ENCODE measurements around the gene ZNF488. TPM values are rescaled to one million over a fixed set of nuclear protein-coding genes. Genes with fewer than 3 reads are reported as not detected.

ZNF488 gene
- total RNA-seq, 1 donor from 2014 or later, result not detected

DNA sequence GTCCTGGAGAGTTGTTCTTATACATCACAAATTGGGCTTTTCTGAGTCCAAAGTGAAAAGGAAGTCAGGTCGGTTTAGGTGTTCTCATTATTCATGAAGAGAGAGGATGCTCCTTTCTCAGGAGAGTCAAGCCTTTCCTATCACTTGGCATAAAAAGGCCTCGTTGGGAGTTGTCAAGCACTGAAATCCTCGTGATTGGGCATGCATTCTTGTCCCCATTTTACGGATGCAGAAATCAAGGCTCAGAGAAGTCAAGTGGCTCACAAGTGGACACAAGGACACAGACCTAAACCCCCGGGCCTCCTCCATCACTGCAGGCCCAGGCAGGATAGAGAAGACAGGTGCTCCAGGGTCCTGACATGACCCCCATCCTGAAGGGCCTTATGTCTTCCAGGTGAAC, 27.4 kb downstream of the ZNF488 start:
- ATAC-seq (ENCODE audit: low read depth) (no peak), DNase-seq (no peak)
- H3K27ac Mint-ChIP-seq, result no peak overlapping the region
- no peaks in the 10 kb centered on the region for H3K27me3 Mint-ChIP-seq
- H3K4me1 Mint-ChIP-seq, result no peaks in the 10 kb centered on the region
- ChIA-PET CTCF (no interaction called here), POLR2A (no interaction called here)
- TF ChIP-seq, protein P1, sequence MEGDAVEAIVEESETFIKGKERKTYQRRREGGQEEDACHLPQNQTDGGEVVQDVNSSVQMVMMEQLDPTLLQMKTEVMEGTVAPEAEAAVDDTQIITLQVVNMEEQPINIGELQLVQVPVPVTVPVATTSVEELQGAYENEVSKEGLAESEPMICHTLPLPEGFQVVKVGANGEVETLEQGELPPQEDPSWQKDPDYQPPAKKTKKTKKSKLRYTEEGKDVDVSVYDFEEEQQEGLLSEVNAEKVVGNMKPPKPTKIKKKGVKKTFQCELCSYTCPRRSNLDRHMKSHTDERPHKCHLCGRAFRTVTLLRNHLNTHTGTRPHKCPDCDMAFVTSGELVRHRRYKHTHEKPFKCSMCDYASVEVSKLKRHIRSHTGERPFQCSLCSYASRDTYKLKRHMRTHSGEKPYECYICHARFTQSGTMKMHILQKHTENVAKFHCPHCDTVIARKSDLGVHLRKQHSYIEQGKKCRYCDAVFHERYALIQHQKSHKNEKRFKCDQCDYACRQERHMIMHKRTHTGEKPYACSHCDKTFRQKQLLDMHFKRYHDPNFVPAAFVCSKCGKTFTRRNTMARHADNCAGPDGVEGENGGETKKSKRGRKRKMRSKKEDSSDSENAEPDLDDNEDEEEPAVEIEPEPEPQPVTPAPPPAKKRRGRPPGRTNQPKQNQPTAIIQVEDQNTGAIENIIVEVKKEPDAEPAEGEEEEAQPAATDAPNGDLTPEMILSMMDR (IDR thresholded peaks at IDR 0.05), result no peak
- H3K36me3 Mint-ChIP-seq (ENCODE audit: low read depth), result no peaks in the 10 kb centered on the region
- intact Hi-C loops (cut with micrococcal nuclease), result no loop called here
- no peaks in the 10 kb centered on the region for H3K9me3 Mint-ChIP-seq
- H3K4me3 Mint-ChIP-seq, result no peak overlapping the region

- H3K9me3 Mint-ChIP-seq, result no peaks in the 10 kb centered on the region
- no peaks in the 10 kb centered on the region for H3K4me1 Mint-ChIP-seq
- no peaks in the 10 kb centered on the region for H3K36me3 Mint-ChIP-seq (ENCODE audit: low read depth)
- TF ChIP-seq, protein P1 (IDR thresholded peaks at IDR 0.05), result no peak
- no peaks in the 10 kb centered on the region for H3K27me3 Mint-ChIP-seq
- intact Hi-C loops (cut with micrococcal nuclease), result no loop called here
- ATAC-seq (ENCODE audit: low read depth), result no peak
- H3K27ac Mint-ChIP-seq, result no peak overlapping the region
- no peak for DNase-seq
- ChIA-PET POLR2A (no interaction called here), CTCF (no interaction called here)
- H3K4me3 Mint-ChIP-seq, result no peak overlapping the region
Observed at GRCh38 chr10:47354900-47355299, 29.2 kb downstream of the ZNF488 start.

GRCh38 chr10:47354165-47354564, 29.9 kb downstream of the ZNF488 start:
- Mint-ChIP-seq H3K27ac (no peak overlapping the region), H3K27me3 (no peaks in the 10 kb centered on the region), H3K36me3 (ENCODE audit: low read depth) (no peaks in the 10 kb centered on the region), H3K4me3 (no peak overlapping the region), H3K9me3 (no peaks in the 10 kb centered on the region), H3K4me1 (no peaks in the 10 kb centered on the region)
- POLR2A ChIA-PET, result no interaction called here
- intact Hi-C loops (cut with micrococcal nuclease), result no loop called here
- TF ChIP-seq, protein P1 (IDR thresholded peaks at IDR 0.05), result no peak
- no peak for DNase-seq
- no peak for ATAC-seq (ENCODE audit: low read depth)
- CTCF ChIA-PET, result no interaction called here

DNA sequence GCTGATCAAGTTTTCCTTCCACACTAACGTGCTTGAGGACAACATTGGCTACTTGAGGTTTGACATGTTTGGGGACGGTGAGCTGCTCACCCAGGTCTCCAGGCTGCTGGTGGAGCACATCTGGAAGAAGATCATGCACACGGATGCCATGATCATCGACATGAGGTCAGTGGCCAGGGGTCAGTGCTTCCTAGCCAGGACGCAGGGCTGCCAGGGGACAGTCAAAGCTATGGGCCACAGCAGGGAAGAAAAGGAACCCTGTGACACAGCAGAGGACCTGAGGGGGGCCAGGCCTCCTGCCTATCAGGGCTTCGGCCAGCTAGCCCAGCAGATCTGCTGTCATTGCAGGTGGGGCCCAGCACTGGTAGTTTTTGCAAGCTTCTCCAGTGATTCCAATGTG, 30.7 kb downstream of the ZNF488 start:
- DNase-seq (no peak), ATAC-seq (ENCODE audit: low read depth) (no peak)
- Mint-ChIP-seq H3K36me3 (ENCODE audit: low read depth) (no peaks in the 10 kb centered on the region), H3K27ac (no peak overlapping the region), H3K4me1 (no peaks in the 10 kb centered on the region), H3K27me3 (no peaks in the 10 kb centered on the region), H3K9me3 (no peaks in the 10 kb centered on the region), H3K4me3 (no peak overlapping the region)
- TF ChIP-seq, protein P1 (IDR thresholded peaks at IDR 0.05), result no peak
- intact Hi-C loops (cut with micrococcal nuclease), result no loop called here
- ChIA-PET CTCF (interaction anchor here (1.1 to 1.8 kb wide), 2 partner anchors 13 to 15 kb away, joined by 3 to 6 read pairs; no protein-coding TSS in a partner anchor), POLR2A (no interaction called here)

DNA sequence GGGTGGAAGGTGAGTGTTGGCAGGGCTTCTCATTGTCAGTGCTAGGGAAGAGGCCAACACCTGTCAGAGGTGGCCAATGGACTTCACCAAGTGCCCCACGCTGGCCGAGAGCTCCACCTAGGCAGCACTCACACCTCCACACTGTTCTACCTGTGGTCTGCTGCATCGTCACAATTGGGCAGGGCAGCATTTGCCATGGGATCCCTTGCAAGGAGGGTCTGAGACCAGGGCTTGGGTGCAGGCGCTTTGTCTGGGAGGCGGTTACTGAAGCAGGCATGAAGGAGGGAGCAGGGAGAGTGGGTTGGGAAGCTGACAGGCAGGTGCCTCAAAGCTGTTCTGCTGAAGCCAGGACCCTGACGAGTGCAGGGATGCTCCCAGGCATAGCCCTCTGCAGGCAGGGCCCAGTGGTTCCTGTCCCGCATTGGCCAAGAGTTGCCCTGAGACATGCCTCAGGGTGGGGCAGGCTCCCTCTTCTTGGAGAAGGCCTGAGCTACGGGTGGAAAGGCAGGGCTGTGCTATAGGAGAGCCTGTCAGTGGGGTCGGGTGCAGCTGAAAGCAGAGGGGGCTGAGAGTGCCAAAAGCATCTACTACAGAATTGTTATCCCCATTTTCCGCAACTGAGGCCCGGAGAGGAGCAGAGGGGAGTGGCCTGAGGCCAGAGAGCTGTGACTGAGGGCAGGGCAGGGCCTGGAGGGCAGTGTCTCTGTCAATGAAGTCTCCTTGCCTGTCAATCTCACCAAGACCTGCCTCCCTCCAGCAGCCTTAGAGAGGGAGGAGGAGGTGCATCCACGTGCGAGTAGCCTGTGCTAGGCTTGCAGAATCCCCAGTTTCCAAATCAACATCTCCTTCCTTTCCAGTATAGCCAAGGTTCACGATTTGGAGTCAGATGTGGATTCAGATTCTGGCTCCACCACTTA, 31.9 kb downstream of the ZNF488 start:
- no peaks in the 10 kb centered on the region for H3K9me3 Mint-ChIP-seq
- H3K4me1 Mint-ChIP-seq, result no peaks in the 10 kb centered on the region
- intact Hi-C loops (cut with micrococcal nuclease), result no loop called here
- H3K27me3 Mint-ChIP-seq, result no peaks in the 10 kb centered on the region
- CTCF ChIA-PET, result interaction anchor here (1.1 to 1.8 kb wide), 2 partner anchors 11 to 13 kb away, joined by 3 to 6 read pairs; no protein-coding TSS in a partner anchor
- POLR2A ChIA-PET, result no interaction called here
- no peak overlapping the region for H3K4me3 Mint-ChIP-seq
- ATAC-seq (ENCODE audit: low read depth) (no peak), DNase-seq (no peak)
- TF ChIP-seq, protein P1 (IDR thresholded peaks at IDR 0.05), result no peak
- no peak overlapping the region for H3K27ac Mint-ChIP-seq
- no peaks in the 10 kb centered on the region for H3K36me3 Mint-ChIP-seq (ENCODE audit: low read depth)
